Mesenchymal stem cell (in vitro differentiated cells and primary cell): Measurements from ENCODE around the gene UQCRH. TPM values are rescaled to one million over a fixed set of nuclear protein-coding genes. Genes with fewer than 3 reads are reported as not detected.

Experiments used
- DNase-seq: peaks from one replicate; pipeline ENCODE4 v3.0.0-alpha.2; 2013
- H2AFZ ChIP-seq: one replicate; pipeline ENCODE4 v1.6.1; 2013; ENCODE audit warnings: low read depth, mild to moderate bottlenecking, control low read depth, inconsistent platforms, low read length, moderate library complexity
- H2AK5ac ChIP-seq: 2 replicates; pipeline ENCODE4 v1.6.1; 2013; ENCODE audit warnings: low read length, moderate library complexity, mild to moderate bottlenecking, inconsistent platforms; ENCODE audit not compliant: severe bottlenecking
- H2BK120ac ChIP-seq: one replicate; pipeline ENCODE4 v1.6.1; 2013; ENCODE audit warnings: low read depth, mild to moderate bottlenecking, inconsistent platforms, low read length, moderate library complexity
- H2BK12ac ChIP-seq, 2 experiments: one replicate each; pipeline ENCODE4 v1.6.1; 2013; ENCODE audit warnings: inconsistent platforms in 2 of 2, low read length in 2 of 2, mild to moderate bottlenecking in 2 of 2, moderate library complexity in 2 of 2, control low read depth in 1 of 2
- H2BK15ac ChIP-seq: one replicate; pipeline ENCODE4 v1.6.1; 2013; ENCODE audit warnings: mild to moderate bottlenecking, low read depth, inconsistent platforms; ENCODE audit not compliant: poor library complexity, severe bottlenecking
- H2BK5ac ChIP-seq: 2 replicates; pipeline ENCODE4 v1.6.1; 2013; ENCODE audit warnings: low read depth, mild to moderate bottlenecking, low read length, control low read depth, inconsistent platforms; ENCODE audit not compliant: poor library complexity, severe bottlenecking
- H3K14ac ChIP-seq, 2 experiments: one replicate each; pipeline ENCODE4 v1.6.1; 2013; ENCODE audit warnings: inconsistent platforms in 2 of 2, low read length in 2 of 2, control low read depth in 1 of 2, mild to moderate bottlenecking in 1 of 2, moderate library complexity in 1 of 2
- H3K18ac ChIP-seq, 2 experiments: one replicate each; pipeline ENCODE4 v1.6.1; 2013; ENCODE audit warnings: inconsistent platforms in 2 of 2, low read length in 2 of 2, control low read depth in 1 of 2, low read depth in 1 of 2, mild to moderate bottlenecking in 1 of 2
- H3K23ac ChIP-seq, 2 experiments: one replicate each; pipeline ENCODE4 v1.6.1; 2013; ENCODE audit warnings: inconsistent platforms in 2 of 2, low read length in 2 of 2, mild to moderate bottlenecking in 2 of 2, moderate library complexity in 2 of 2, control low read depth in 1 of 2
- H3K27ac ChIP-seq: 2 replicates; pipeline ENCODE4 v1.5.1; 2013; ENCODE audit warnings: mild to moderate bottlenecking, moderate library complexity, low read length, control low read depth, inconsistent platforms; ENCODE audit not compliant: poor library complexity, severe bottlenecking
- H3K27me3 ChIP-seq, 2 experiments: 2 replicates each; pipeline versions ENCODE4 v1.6.1 to v1.7.0; 2013; ENCODE audit warnings: low read length in 2 of 2, mild to moderate bottlenecking in 2 of 2, moderate library complexity in 2 of 2, control low read depth in 1 of 2, inconsistent platforms in 1 of 2; ENCODE audit not compliant: control insufficient read depth in 1 of 2, insufficient read depth in 1 of 2
- H3K36me3 ChIP-seq, 2 experiments: 2 replicates each; pipeline versions ENCODE4 v1.6.1 to v1.7.0; 2013; ENCODE audit warnings: low read length in 2 of 2, control low read depth in 1 of 2, inconsistent platforms in 1 of 2, low read depth in 1 of 2, mild to moderate bottlenecking in 1 of 2; ENCODE audit not compliant: insufficient read depth in 2 of 2, control insufficient read depth in 1 of 2
- H3K4ac ChIP-seq, 2 experiments: one replicate each; pipeline ENCODE4 v1.6.1; 2013; ENCODE audit warnings: inconsistent platforms in 2 of 2, low read length in 2 of 2, mild to moderate bottlenecking in 2 of 2, moderate library complexity in 2 of 2, control low read depth in 1 of 2, low read depth in 1 of 2
- H3K4me1 ChIP-seq: 2 replicates; pipeline ENCODE4 v1.6.1; 2013; ENCODE audit warnings: low read depth, low read length, control low read depth; ENCODE audit not compliant: control insufficient read depth, insufficient read depth
- H3K4me2 ChIP-seq: 2 replicates; pipeline ENCODE4 v1.6.1; 2013; ENCODE audit warnings: low read length, mild to moderate bottlenecking, inconsistent platforms; ENCODE audit not compliant: poor library complexity, severe bottlenecking
- H3K4me3 ChIP-seq, 2 experiments: 2 replicates each; pipeline versions ENCODE4 v1.5.1 to v1.7.0; 2013; ENCODE audit warnings: low read length in 2 of 2, mild to moderate bottlenecking in 2 of 2, control low read depth in 1 of 2, low read depth in 1 of 2; ENCODE audit not compliant: insufficient read depth in 1 of 2
- H3K79me1 ChIP-seq: replicated peaks from 2 replicates; pipeline ENCODE4 v1.6.1; 2013; ENCODE audit warnings: mild to moderate bottlenecking, control low read depth, low read length, inconsistent platforms; ENCODE audit not compliant: poor library complexity, severe bottlenecking
- H3K9ac ChIP-seq: 2 replicates; pipeline ENCODE4 v1.7.0; 2013; ENCODE audit warnings: mild to moderate bottlenecking, low read length, moderate library complexity
- H3K9me3 ChIP-seq: 2 replicates; pipeline ENCODE4 v1.7.0; 2013; ENCODE audit warnings: mild to moderate bottlenecking, low read length; ENCODE audit not compliant: control insufficient read depth
- H4K8ac ChIP-seq: one replicate; pipeline ENCODE4 v1.6.1; 2013; ENCODE audit warnings: inconsistent platforms, mild to moderate bottlenecking, low read length, moderate library complexity
- H4K91ac ChIP-seq: one replicate; pipeline ENCODE4 v1.6.1; 2013; ENCODE audit warnings: mild to moderate bottlenecking, low read length, inconsistent platforms
- WGBS: methylation state at CpG from one replicate; pipeline ENCODE4 v1.1.7; 2013; ENCODE audit warnings: mixed read lengths; 5-methylcytosine and 5-hydroxymethylcytosine counted together
- polyA plus RNA-seq, 2 experiments: library from polyadenylated mRNA; stranded (reverse); fragments of 200-250 nt; gene quantifications; one replicate each; pipeline ENCODE4 v1.2.3, GENCODE V29; 2013

Gene UQCRH
- polyA plus RNA-seq (2013, experiment 1 of 2), result 399 TPM
- 420 TPM for polyA plus RNA-seq (2013, experiment 2 of 2)

DNA sequence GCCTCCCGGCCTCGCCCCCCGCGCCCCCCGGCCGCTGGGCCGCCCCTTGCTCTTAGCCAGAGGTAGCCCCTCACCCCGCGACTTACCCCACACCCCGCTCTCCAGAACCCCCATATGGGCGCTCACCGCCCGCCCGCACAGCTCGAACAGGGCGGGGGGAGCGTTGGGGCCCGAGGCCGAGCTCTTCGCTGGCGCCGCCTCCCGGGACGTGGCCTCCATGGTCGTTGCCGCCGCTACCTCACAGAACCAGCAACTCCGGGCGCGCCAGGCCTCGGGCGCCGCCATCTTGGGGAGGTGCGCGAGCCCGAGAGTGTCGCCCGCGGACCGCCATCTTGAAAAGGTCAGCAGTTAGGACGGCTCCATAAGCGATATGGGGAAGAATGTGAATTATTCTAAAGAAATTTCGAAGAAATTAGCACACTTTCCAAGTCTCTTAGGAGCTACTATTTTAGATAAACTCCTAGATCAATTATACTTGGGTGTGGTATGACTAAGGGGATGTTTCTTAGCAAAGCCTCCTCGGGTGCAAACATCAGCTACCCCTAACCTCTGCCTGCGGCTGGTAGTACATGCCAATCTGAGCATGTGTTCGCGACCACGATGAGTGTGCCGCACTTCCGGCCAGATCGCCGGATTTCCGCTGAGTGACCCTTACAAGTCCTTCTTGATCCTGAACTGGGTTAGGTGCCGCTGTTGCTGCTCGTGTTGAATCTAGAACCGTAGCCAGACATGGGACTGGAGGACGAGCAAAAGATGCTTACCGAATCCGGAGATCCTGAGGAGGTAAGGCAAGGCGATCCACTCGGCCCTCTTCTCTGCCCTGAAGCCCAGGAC, at the start of gene UQCRH, which contains the start of gene LRRC41:
Gene UQCRH (plus strand): TSS at position 661 of the 834 bp plus-strand sequence. CDS start 69 bp downstream, at position 730.
Gene LRRC41 (minus strand): TSS at position 579 of the 834 bp plus-strand sequence. CDS start 294 bp downstream, at position 285.
- under 1% methylated on average over 51 of the region's 61 CpGs for WGBS
- H2BK120ac ChIP-seq, result peak within 1 kb of the TSS; percentile 98
- H2AK5ac ChIP-seq, result no peak within 1 kb of the TSS
- peak within 1 kb of the TSS; percentile 99 for H4K91ac ChIP-seq
- H3K4me2 ChIP-seq, result peak within 1 kb of the TSS; percentile 83
- H3K79me1 ChIP-seq, result no peaks in the 10 kb centered on the region
- H2BK5ac ChIP-seq, result peak within 1 kb of the TSS; percentile 74
- peak within 1 kb of the TSS; percentile 98 for H4K8ac ChIP-seq
- peak within 1 kb of the TSS; percentile 73 for H2BK15ac ChIP-seq
- H3K4ac ChIP-seq, result peak within 1 kb of the TSS; percentile 94 to 98
- peak within 1 kb of the TSS; percentile 37 to 99 for H3K23ac ChIP-seq
- H3K9ac ChIP-seq, result peak within 1 kb of the TSS; percentile 100
- H3K18ac ChIP-seq, result peak within 1 kb of the TSS; percentile 81 to 99
- DNase-seq, result peak; percentile 98
- H3K4me1 ChIP-seq, result peaks cover 18% of the 10 kb centered on the region
- H3K4me3 ChIP-seq, result peak within 1 kb of the TSS; percentile 75 to 97
- peaks cover under 1 to 3% of the 10 kb centered on the region in 2 experiments for H3K36me3 ChIP-seq
- H3K27me3 ChIP-seq, result no peaks in the 10 kb centered on the region
- H3K14ac ChIP-seq, result peak within 1 kb of the TSS; percentile 89 to 99
- peak within 1 kb of the TSS in 1 of 2 experiments; percentile 67 for H2BK12ac ChIP-seq
- H3K9me3 ChIP-seq, result no peaks in the 10 kb centered on the region
- H2AFZ ChIP-seq, result peak within 1 kb of the TSS; percentile 18
- H3K27ac ChIP-seq, result peak within 1 kb of the TSS; percentile 89

DNA sequence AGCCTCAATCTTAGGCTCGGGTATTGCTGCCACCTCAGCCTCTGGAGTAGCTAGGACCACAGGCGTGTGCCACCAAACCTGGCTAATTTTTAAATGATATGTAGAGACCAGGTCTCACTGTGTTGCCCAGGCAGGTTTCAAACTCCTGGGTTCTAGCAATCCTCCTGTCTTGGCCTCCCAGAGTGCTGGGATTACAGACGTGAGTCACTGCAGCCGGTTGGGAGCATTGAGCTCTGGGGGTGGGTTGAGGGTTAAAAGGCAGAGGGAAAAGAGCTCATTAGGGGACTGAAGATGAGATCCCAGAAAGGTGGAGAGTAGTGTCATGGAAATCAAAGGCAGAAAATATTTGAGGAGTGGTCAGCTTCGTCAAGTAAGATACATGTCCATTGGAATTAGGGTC, 48.8 kb upstream of the UQCRH start:
- Histone ChIP-seq H3K14ac (no peak overlapping the region), H2BK120ac (no peak overlapping the region), H3K18ac (no peak overlapping the region), H3K27me3 (no peaks in the 10 kb centered on the region), H2BK12ac (no peak overlapping the region), H3K27ac (no peak overlapping the region), H3K36me3 (peaks cover 0 to 11% of the 10 kb centered on the region in 2 experiments), H3K4me1 (no peaks in the 10 kb centered on the region), H2BK15ac (no peak overlapping the region), H3K9ac (no peak overlapping the region), H3K4me3 (no peak overlapping the region), H4K8ac (peak overlapping the region; percentile 9), H3K4ac (no peak overlapping the region), H2BK5ac (no peak overlapping the region), H2AFZ (no peak overlapping the region), H3K79me1 (peaks cover 9% of the 10 kb centered on the region), H3K9me3 (no peaks in the 10 kb centered on the region), H3K4me2 (no peak overlapping the region), H3K23ac (no peak overlapping the region), H2AK5ac (no peak overlapping the region), H4K91ac (no peak overlapping the region)
- DNase-seq, result no peak
- WGBS, result 87% methylated on average over 5 of the region's 5 CpGs

DNA sequence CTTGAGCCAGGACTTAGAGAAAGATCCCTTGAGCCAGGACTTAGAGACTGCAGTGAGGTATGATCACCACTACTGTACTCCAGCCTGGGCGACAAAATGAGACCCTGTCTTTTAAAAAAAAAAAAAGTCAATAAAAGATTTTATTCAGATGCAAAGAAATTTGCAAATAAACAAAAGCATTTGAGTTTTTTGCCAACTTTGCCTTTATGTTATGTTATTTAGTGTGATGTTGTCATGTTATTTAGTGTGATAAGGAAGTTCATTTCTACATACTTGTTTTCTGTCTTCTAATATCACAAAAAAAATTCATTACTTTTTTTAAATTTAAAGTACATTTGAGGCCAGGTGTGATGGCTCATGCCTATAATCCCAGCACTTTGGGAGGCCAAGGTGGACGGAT, 47.0 kb upstream of the UQCRH start:
- Histone ChIP-seq H2AK5ac (no peak overlapping the region), H4K91ac (no peak overlapping the region), H4K8ac (no peak overlapping the region), H3K4me3 (no peak overlapping the region), H2AFZ (no peak overlapping the region), H3K9ac (no peak overlapping the region), H2BK5ac (no peak overlapping the region), H3K4ac (no peak overlapping the region), H3K18ac (no peak overlapping the region), H3K4me1 (no peaks in the 10 kb centered on the region), H3K36me3 (peaks cover 3 to 23% of the 10 kb centered on the region in 2 experiments), H2BK15ac (no peak overlapping the region), H3K14ac (no peak overlapping the region), H3K23ac (no peak overlapping the region), H3K79me1 (peaks cover 9% of the 10 kb centered on the region), H3K27me3 (no peaks in the 10 kb centered on the region), H3K9me3 (no peaks in the 10 kb centered on the region), H2BK12ac (no peak overlapping the region), H3K27ac (no peak overlapping the region), H3K4me2 (no peak overlapping the region), H2BK120ac (no peak overlapping the region)
- 90% methylated on average over 1 of the region's 2 CpGs for WGBS
- DNase-seq, result no peak

DNA sequence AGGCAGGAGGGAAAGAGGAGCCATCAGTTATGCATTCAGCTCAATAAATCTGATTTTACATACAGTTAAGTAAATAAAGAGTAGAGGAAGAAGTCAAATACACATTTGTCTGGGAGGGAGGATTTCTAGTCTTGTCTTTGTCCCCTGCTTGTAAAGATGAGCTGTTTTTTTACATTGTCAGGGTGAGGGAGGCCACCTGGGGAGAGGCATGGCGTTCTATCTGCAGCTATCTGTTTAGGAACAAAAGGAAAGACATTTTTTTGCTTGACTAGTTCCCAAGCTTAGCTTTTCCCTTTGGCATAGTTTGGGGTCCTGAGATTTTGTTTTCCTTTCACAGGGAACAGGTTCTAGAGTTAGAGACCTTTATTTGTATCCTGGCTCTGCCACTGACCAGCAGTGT, 41.0 kb upstream of the UQCRH start:
- Histone ChIP-seq H3K14ac (no peak overlapping the region), H2BK5ac (no peak overlapping the region), H2BK120ac (no peak overlapping the region), H3K4me3 (no peak overlapping the region), H3K9ac (no peak overlapping the region), H3K23ac (no peak overlapping the region), H2AFZ (no peak overlapping the region), H3K27me3 (no peaks in the 10 kb centered on the region), H3K4ac (no peak overlapping the region), H4K91ac (no peak overlapping the region), H3K36me3 (peaks cover 3 to 37% of the 10 kb centered on the region in 2 experiments), H2AK5ac (no peak overlapping the region), H3K4me2 (no peak overlapping the region), H3K9me3 (no peaks in the 10 kb centered on the region), H3K4me1 (no peaks in the 10 kb centered on the region), H4K8ac (no peak overlapping the region), H3K79me1 (peaks cover 1% of the 10 kb centered on the region), H2BK12ac (no peak overlapping the region), H2BK15ac (no peak overlapping the region), H3K18ac (no peak overlapping the region), H3K27ac (no peak overlapping the region)
- DNase-seq, result no peak
- WGBS, result 91% methylated on average over 1 of the region's 1 CpG
